HCT116 (cell line): ENCODE results near the gene S100A7A. TPM values are rescaled to one million over a fixed set of nuclear protein-coding genes. Genes with fewer than 3 reads are reported as not detected.
"Not testable (repeated sequence)": the region's sequence is repeated elsewhere in the genome, so short reads cannot be mapped to it uniquely, and the experiment has no call there.

Source experiments
- ATAC-seq: fragments of 200-7000 bp; cut with Tn5 transposase; 2 replicates; pipeline ENCODE4 v1.9.1; 2020; ENCODE audit warnings: mild to moderate bottlenecking, moderate library complexity
- BruUV-seq: library from RNA; stranded (reverse); fragments of 400-500 nt; replicated peaks from 2 replicates; lab custom pipeline; 2021; lab: Mats Ljungman, UMichigan
- CTCF ChIA-PET: fragments of 300-600 bp; sonication (Branson Sonifier 250); formaldehyde crosslinking; loops from one replicate; lab custom pipeline; 2021; ENCODE audit warnings: antibody characterized with exemption; lab: Charles Lee
- POLR2A ChIA-PET: fragments of 300-600, 350-600 bp; sonication (Branson Sonifier 250); formaldehyde crosslinking; loops from one replicate; lab custom pipeline; 2021; ENCODE audit warnings: antibody characterized with exemption; lab: Charles Lee
- RAD21 ChIA-PET, 2 experiments: fragments of 300-600 bp; sonication (Branson Sonifier 250); formaldehyde crosslinking; loops; one replicate each; lab custom pipeline; 2023; ENCODE audit warnings: low total read pairs in 2 of 2; ENCODE audit not compliant: uncharacterized antibody in 2 of 2, unreplicated experiment in 2 of 2, low non-redundant PET in 1 of 2; lab: Charles Lee
- DNase-seq: peaks from one replicate; pipeline ENCODE4 v3.0.0-alpha.2; 2010; ENCODE audit warnings: low read depth, low spot score
- H2AFZ ChIP-seq: fragments of 200-600 bp; shearing (Covaris generic), sonication (generic); 2 replicates; pipeline ENCODE4 v1.6.1; 2017; ENCODE audit warnings: low read depth, mixed run types, mixed read lengths, antibody characterized with exemption, low read length; ENCODE audit not compliant: poor library complexity, severe bottlenecking
- H3K27ac ChIP-seq: 2 replicates; pipeline ENCODE4 v1.5.1; 2012; ENCODE audit warnings: low read depth, low read length
- H3K27me3 ChIP-seq: fragments of 200-600 bp; sonication (generic); 2 replicates; pipeline ENCODE4 v1.6.1; 2016; ENCODE audit warnings: mixed run types, low read length, mixed read lengths; ENCODE audit not compliant: insufficient read depth
- H3K36me3 ChIP-seq, 2 experiments: fragments of 200-500 bp in 1 of 2; fragments of 200-600 bp in 1 of 2; sonication (Bioruptor generic) in 1 of 2; sonication (generic) in 1 of 2; 2 replicates each; pipeline versions ENCODE4 v1.5.1 to v1.6.1; 2014 to 2016; ENCODE audit warnings: low read length in 2 of 2, inconsistent platforms in 1 of 2, mixed read lengths in 1 of 2, mixed run types in 1 of 2; ENCODE audit not compliant: insufficient read depth in 2 of 2, control insufficient read depth in 1 of 2
- H3K4me1 ChIP-seq, 2 experiments: fragments of 200-600 bp in 1 of 2; sonication (generic) in 1 of 2; 2 replicates each; pipeline versions ENCODE4 v1.5.1 to v1.6.1; 2012 to 2017; ENCODE audit warnings: low read length in 2 of 2, inconsistent platforms in 1 of 2, mild to moderate bottlenecking in 1 of 2, mixed read lengths in 1 of 2, mixed run types in 1 of 2, moderate library complexity in 1 of 2; ENCODE audit not compliant: insufficient read depth in 2 of 2, control insufficient read depth in 1 of 2
- H3K4me2 ChIP-seq: fragments of 200-600 bp; sonication (generic); 2 replicates; pipeline ENCODE4 v1.6.1; 2017; ENCODE audit warnings: mixed run types, low read length, mixed read lengths
- H3K4me3 ChIP-seq, 2 experiments: fragments of 200-600 bp in 1 of 2; sonication (generic) in 1 of 2; replicated peaks in 1 of 2; 2 replicates each; pipeline ENCODE4 v1.5.1; 2011 to 2016; ENCODE audit warnings: low read length in 2 of 2, control low read depth in 1 of 2, low read depth in 1 of 2, mild to moderate bottlenecking in 1 of 2, mixed read lengths in 1 of 2, mixed run types in 1 of 2
- H3K79me2 ChIP-seq: fragments of 200-600 bp; sonication (generic); 2 replicates; pipeline ENCODE4 v1.6.1; 2017; ENCODE audit warnings: mild to moderate bottlenecking, mixed run types, low read length, moderate library complexity, mixed read lengths; ENCODE audit not compliant: insufficient read depth
- H3K9ac ChIP-seq: fragments of 200-600 bp; sonication (generic); 2 replicates; pipeline ENCODE4 v1.6.1; 2016; ENCODE audit warnings: low read length, mixed read lengths
- H3K9me2 ChIP-seq: fragments of 200-600 bp; sonication (generic), shearing (Covaris generic); 2 replicates; pipeline ENCODE4 v1.6.1; 2017; ENCODE audit warnings: mixed run types, mild to moderate bottlenecking, moderate library complexity; ENCODE audit not compliant: insufficient read depth
- H3K9me3 ChIP-seq, 2 experiments: fragments of 200-500 bp in 1 of 2; fragments of 200-600 bp in 1 of 2; sonication (Bioruptor generic) in 1 of 2; sonication (generic) in 1 of 2; 2 replicates each; pipeline ENCODE4 v1.6.1; 2014 to 2017; ENCODE audit warnings: low read length in 2 of 2, mixed read lengths in 2 of 2, inconsistent platforms in 1 of 2, low read depth in 1 of 2, mild to moderate bottlenecking in 1 of 2, mixed run types in 1 of 2, moderate library complexity in 1 of 2; ENCODE audit not compliant: control insufficient read depth in 1 of 2, insufficient read depth in 1 of 2
- H4K20me1 ChIP-seq: fragments of 200-600 bp; sonication (generic), shearing (Covaris generic); 2 replicates; pipeline ENCODE4 v1.6.1; 2017; ENCODE audit warnings: mixed run types, mild to moderate bottlenecking, moderate library complexity; ENCODE audit not compliant: insufficient read depth
- CEBPB ChIP-seq: IDR thresholded peaks from 2 replicates; pipeline ENCODE4 v1.6.1; 2012; ENCODE audit warnings: low read depth
- ELF1 ChIP-seq: IDR thresholded peaks from 2 replicates; pipeline ENCODE4 v1.6.1; 2012; ENCODE audit warnings: low read depth, borderline replicate concordance
- EZH2 ChIP-seq: fragments of 200-600 bp; sonication (generic); IDR thresholded peaks from 2 replicates; pipeline ENCODE4 v1.6.1; 2017; ENCODE audit warnings: antibody characterized with exemption, mixed run types
- EZH2phosphoT487 ChIP-seq: fragments of 200-600 bp; IDR thresholded peaks from 2 replicates; pipeline ENCODE4 v1.6.1; 2018; ENCODE audit warnings: antibody characterized with exemption, borderline replicate concordance
- RAD21 ChIP-seq: IDR thresholded peaks from 2 replicates; pipeline ENCODE4 v1.6.1; 2012; ENCODE audit warnings: low read depth, mild to moderate bottlenecking
- SIN3A ChIP-seq: IDR thresholded peaks from 2 replicates; pipeline ENCODE4 v1.6.1; 2012; ENCODE audit warnings: low read depth
- SP1 ChIP-seq: IDR thresholded peaks from 2 replicates; pipeline ENCODE4 v1.6.1; 2012; ENCODE audit warnings: low read depth
- SRF ChIP-seq: IDR thresholded peaks from 2 replicates; pipeline ENCODE4 v1.6.1; 2012; ENCODE audit warnings: low read depth
- TCF7L2 ChIP-seq: IDR thresholded peaks from 2 replicates; pipeline ENCODE4 v1.7.0; 2011; ENCODE audit warnings: borderline replicate concordance, inconsistent platforms; ENCODE audit not compliant: insufficient read depth, insufficient read length; ENCODE audit errors: extremely low read depth
- ZBTB33 ChIP-seq: IDR thresholded peaks from 2 replicates; pipeline ENCODE4 v1.6.1; 2011; ENCODE audit warnings: mild to moderate bottlenecking, low read length, moderate library complexity; ENCODE audit not compliant: insufficient replicate concordance; ENCODE audit errors: extremely low read depth
- ZFX ChIP-seq: fragments of 450-650 bp; IDR thresholded peaks from 2 replicates; pipeline ENCODE4 v1.6.1; 2017
- ZNF274 ChIP-seq: fragments of 200-500 bp; sonication (Bioruptor generic); IDR thresholded peaks from 2 replicates; pipeline ENCODE4 v1.6.1; 2014; ENCODE audit warnings: mild to moderate bottlenecking, low read depth, low read length, inconsistent platforms
- intact Hi-C: fragments of 100-400 bp; cut with micrococcal nuclease; formaldehyde crosslinking; loops from 2 replicates; pipeline ENCODE4 v1.10.0; 2022
- total RNA-seq: library from RNA; stranded (reverse); gene quantifications from one replicate; pipeline ENCODE4 v1.2.1, GENCODE V29; 2021; ENCODE audit not compliant: unreplicated experiment

Gene S100A7A
- total RNA-seq, 1 experiment from 2014 or later = not detected

- H3K4me3 ChIP-seq = no peak overlapping the region
- H3K27me3 ChIP-seq = peaks cover 65% of the 10 kb centered on the region
- ChIA-PET CTCF (no interaction called here), RAD21 (no interaction called here), POLR2A (no interaction called here)
- H3K9me3 ChIP-seq = no peaks in the 10 kb centered on the region
- H3K9me2 ChIP-seq = no peaks in the 10 kb centered on the region
- no peak overlapping the region for H3K4me2 ChIP-seq
- no peak overlapping the region for H3K27ac ChIP-seq
- H3K4me1 ChIP-seq = peaks cover 0 to 7% of the 10 kb centered on the region in 2 experiments; a peak in 1 of 4 replicates
- no peak for TF ChIP-seq SIN3A
- no peak for TF ChIP-seq CEBPB
- DNase-seq (no peak), ATAC-seq (no peak; the same call in 1 of the 2 replicates)
- H2AFZ ChIP-seq = no peak overlapping the region
- H3K9ac ChIP-seq = no peak overlapping the region
- intact Hi-C loops = no loop called here
- no peaks in the 10 kb centered on the region for H3K79me2 ChIP-seq
- H4K20me1 ChIP-seq = no peaks in the 10 kb centered on the region
- no TSS peak for BruUV-seq
- no peaks in the 10 kb centered on the region for H3K36me3 ChIP-seq
These were observed 31.3 kb downstream of the S100A7A start for GRCh38 chr1:153447498-153448170.

DNA sequence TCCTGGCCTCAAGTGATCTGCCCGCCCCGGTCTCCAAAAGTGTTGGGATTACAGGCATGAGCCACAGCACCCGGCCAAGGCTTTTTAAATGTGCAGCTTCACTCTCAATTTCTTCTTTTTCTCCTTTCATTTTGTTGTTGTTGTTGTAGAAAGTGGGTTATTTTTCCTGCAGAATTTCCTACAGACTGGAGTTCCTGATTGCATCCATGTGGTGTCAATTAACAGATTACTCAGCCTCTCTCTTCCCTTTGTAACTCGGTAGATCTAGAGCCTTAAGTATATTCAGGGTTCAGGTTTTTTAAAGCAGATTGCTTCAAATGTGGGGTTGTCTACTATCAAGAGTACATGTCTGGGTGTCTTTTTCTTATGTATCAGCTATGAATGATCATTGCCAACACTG is 32.5 kb downstream of the S100A7A start:
- H3K4me1 ChIP-seq, ATAC-seq, H3K79me2 ChIP-seq, BruUV-seq, H4K20me1 ChIP-seq, H3K4me2 ChIP-seq, RAD21 ChIA-PET, H3K9me3 ChIP-seq, H2AFZ ChIP-seq, H3K9me2 ChIP-seq, POLR2A ChIA-PET, H3K36me3 ChIP-seq, H3K9ac ChIP-seq, H3K4me3 ChIP-seq, H3K27ac ChIP-seq, DNase-seq, CTCF ChIA-PET, intact Hi-C loops: not testable (repeated sequence)
- peaks cover 57% of the 10 kb centered on the region for H3K27me3 ChIP-seq

DNA sequence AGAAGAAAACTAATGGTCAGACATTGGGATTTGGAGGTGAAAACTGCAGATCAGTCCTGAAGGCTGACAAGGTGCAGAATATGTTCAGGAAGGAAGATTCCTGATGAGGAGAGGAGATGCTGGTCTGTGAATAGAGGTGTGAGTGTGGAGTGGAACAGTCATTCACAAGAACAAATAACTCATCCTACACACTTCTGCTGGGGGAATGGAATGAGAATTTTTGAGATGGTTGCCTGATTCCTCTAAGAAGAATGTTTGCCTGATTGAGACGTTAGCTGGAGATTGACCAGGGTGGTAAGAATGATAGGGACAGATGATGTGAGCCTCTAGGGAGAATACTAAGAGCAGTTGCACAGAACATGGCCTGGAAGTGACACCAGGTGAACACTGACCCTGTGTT is 40.1 kb downstream of the S100A7A start:
- CTCF ChIA-PET = no interaction called here
- intact Hi-C loops = no loop called here
- no peaks in the 10 kb centered on the region for H3K4me1 ChIP-seq
- TF ChIP-seq ZBTB33 = no peak
- no peak for TF ChIP-seq EZH2phosphoT487
- no peak for TF ChIP-seq ZNF274
- no peak for TF ChIP-seq RAD21
- no peak for TF ChIP-seq SP1
- TF ChIP-seq SIN3A = no peak
- TF ChIP-seq ZFX = no peak
- TF ChIP-seq TCF7L2 = no peak
- no peak for TF ChIP-seq EZH2
- no peak for TF ChIP-seq SRF
- no peak for TF ChIP-seq ELF1

More for the DNA sequence above, 40.1 kb downstream of the S100A7A start:
- H3K9me3 ChIP-seq = no peaks in the 10 kb centered on the region
- H4K20me1 ChIP-seq = no peaks in the 10 kb centered on the region
- H3K27me3 ChIP-seq = peaks cover 36% of the 10 kb centered on the region
- no peak for DNase-seq
- no peaks in the 10 kb centered on the region for H3K79me2 ChIP-seq
- no peaks in the 10 kb centered on the region for H3K36me3 ChIP-seq
- no peak overlapping the region for H3K9ac ChIP-seq
- no TSS peak for BruUV-seq
- no peaks in the 10 kb centered on the region for H3K9me2 ChIP-seq
- POLR2A ChIA-PET = no interaction called here
- no peak overlapping the region for H3K27ac ChIP-seq
- no peak overlapping the region for H2AFZ ChIP-seq
- RAD21 ChIA-PET = no interaction called here
- H3K4me3 ChIP-seq = no peak overlapping the region
- ATAC-seq = no peak
- no peak overlapping the region for H3K4me2 ChIP-seq
